ENCODE measurements around the gene CLPTM1.

CLPTM1 gene

GRCh38 chr19:44931541-44931940, 23.6 kb upstream of the CLPTM1 start:
- WGBS (ENCODE audit: extremely low coverage, insufficient coverage, insufficient read length) = no CpG with 5 or more reads among the region's 4 CpGs

GRCh38 chr19:44939668-44940067, 15.5 kb upstream of the CLPTM1 start:
- Histone ChIP-seq H2BK120ac (ENCODE audit: insufficient read depth, low read length, poor library complexity) (no peak overlapping the region), H3K23ac (ENCODE audit: low read length) (no peak overlapping the region), H4K8ac (ENCODE audit: low read depth, low read length) (no peak overlapping the region), H3K4me2 (ENCODE audit: low read length) (no peak overlapping the region), H4K12ac (ENCODE audit: low read depth, low read length) (no peak overlapping the region), H3K4ac (ENCODE audit: low read depth, low read length) (no peak overlapping the region), H3K27me3 (ENCODE audit: insufficient read depth, low read length) (no peaks in the 10 kb centered on the region), H2BK5ac (ENCODE audit: low read depth, low read length, poor library complexity) (no peak overlapping the region), H3K79me1 (ENCODE audit: low read length) (no peaks in the 10 kb centered on the region), H2BK12ac (ENCODE audit: low read length) (no peak overlapping the region), H2AK5ac (ENCODE audit: low read length) (no peak overlapping the region), H3K18ac (ENCODE audit: low read length) (no peak overlapping the region), H3K27ac (ENCODE audit: low read depth, low read length) (no peak overlapping the region), H3K14ac (ENCODE audit: low read length) (no peak overlapping the region), H3K36me3 (ENCODE audit: control insufficient read depth in 1 of 2, insufficient read depth in 2 of 2, low read length in 2 of 2) (no peaks in the 10 kb centered on the region), H3K9ac (ENCODE audit: low read length) (no peak overlapping the region), H2AFZ (ENCODE audit: insufficient read depth, low read length, poor library complexity) (no peak overlapping the region), H3K79me2 (ENCODE audit: control insufficient read depth, insufficient read depth, low read length, poor library complexity) (no peaks in the 10 kb centered on the region), H3K9me3 (ENCODE audit: insufficient read depth, low read depth, low read length) (no peaks in the 10 kb centered on the region), H3K4me1 (ENCODE audit: control insufficient read depth in 1 of 2, insufficient read depth in 2 of 2, low read length in 2 of 2) (no peaks in the 10 kb centered on the region), H4K91ac (ENCODE audit: low read depth, low read length) (no peak overlapping the region), H3K4me3 (ENCODE audit: low read depth, low read length) (no peak overlapping the region)
- no peak for DNase-seq
- no CpG with 5 or more reads among the region's 5 CpGs for WGBS (ENCODE audit: extremely low coverage, insufficient coverage, insufficient read length)

More at GRCh38 chr19:44931541-44931940, 23.6 kb upstream of the CLPTM1 start:
- Histone ChIP-seq H3K79me1 (ENCODE audit: low read length) (peaks cover 4% of the 10 kb centered on the region), H4K91ac (ENCODE audit: low read depth, low read length) (no peak overlapping the region), H3K27ac (ENCODE audit: low read depth, low read length) (no peak overlapping the region), H3K4me2 (ENCODE audit: low read length) (no peak overlapping the region), H3K4me3 (ENCODE audit: low read depth, low read length) (no peak overlapping the region), H3K18ac (ENCODE audit: low read length) (no peak overlapping the region), H2BK5ac (ENCODE audit: low read depth, low read length, poor library complexity) (no peak overlapping the region), H4K8ac (ENCODE audit: low read depth, low read length) (no peak overlapping the region), H3K4me1 (ENCODE audit: control insufficient read depth in 1 of 2, insufficient read depth in 2 of 2, low read length in 2 of 2) (no peaks in the 10 kb centered on the region), H2AFZ (ENCODE audit: insufficient read depth, low read length, poor library complexity) (no peak overlapping the region), H3K36me3 (ENCODE audit: control insufficient read depth in 1 of 2, insufficient read depth in 2 of 2, low read length in 2 of 2) (no peaks in the 10 kb centered on the region), H3K79me2 (ENCODE audit: control insufficient read depth, insufficient read depth, low read length, poor library complexity) (no peaks in the 10 kb centered on the region), H3K14ac (ENCODE audit: low read length) (no peak overlapping the region), H3K23ac (ENCODE audit: low read length) (no peak overlapping the region), H2BK12ac (ENCODE audit: low read length) (no peak overlapping the region), H3K9me3 (ENCODE audit: insufficient read depth, low read depth, low read length) (no peaks in the 10 kb centered on the region), H2BK120ac (ENCODE audit: insufficient read depth, low read length, poor library complexity) (no peak overlapping the region), H3K27me3 (ENCODE audit: insufficient read depth, low read length) (no peaks in the 10 kb centered on the region), H3K9ac (ENCODE audit: low read length) (no peak overlapping the region), H2AK5ac (ENCODE audit: low read length) (no peak overlapping the region), H3K4ac (ENCODE audit: low read depth, low read length) (no peak overlapping the region), H4K12ac (ENCODE audit: low read depth, low read length) (no peak overlapping the region)
- DNase-seq = no peak

- Histone ChIP-seq H4K8ac (ENCODE audit: low read depth, low read length) (no peak within 1 kb of the TSS), H3K9me3 (ENCODE audit: insufficient read depth, low read depth, low read length) (no peaks in the 10 kb centered on the region), H2AK5ac (ENCODE audit: low read length) (no peak within 1 kb of the TSS), H3K4me2 (ENCODE audit: low read length) (no peak within 1 kb of the TSS), H4K91ac (ENCODE audit: low read depth, low read length) (no peak within 1 kb of the TSS), H3K36me3 (ENCODE audit: control insufficient read depth in 1 of 2, insufficient read depth in 2 of 2, low read length in 2 of 2) (no peaks in the 10 kb centered on the region), H2AFZ (ENCODE audit: insufficient read depth, low read length, poor library complexity) (no peak within 1 kb of the TSS), H3K27ac (ENCODE audit: low read depth, low read length) (no peak within 1 kb of the TSS), H2BK12ac (ENCODE audit: low read length) (no peak within 1 kb of the TSS), H3K79me2 (ENCODE audit: control insufficient read depth, insufficient read depth, low read length, poor library complexity) (no peaks in the 10 kb centered on the region), H4K12ac (ENCODE audit: low read depth, low read length) (no peak within 1 kb of the TSS), H2BK120ac (ENCODE audit: insufficient read depth, low read length, poor library complexity) (no peak within 1 kb of the TSS), H3K4ac (ENCODE audit: low read depth, low read length) (no peak within 1 kb of the TSS), H3K9ac (ENCODE audit: low read length) (no peak within 1 kb of the TSS), H3K4me3 (ENCODE audit: low read depth, low read length) (no peak within 1 kb of the TSS), H3K79me1 (ENCODE audit: low read length) (no peaks in the 10 kb centered on the region), H3K4me1 (ENCODE audit: control insufficient read depth in 1 of 2, insufficient read depth in 2 of 2, low read length in 2 of 2) (no peaks in the 10 kb centered on the region), H2BK5ac (ENCODE audit: low read depth, low read length, poor library complexity) (no peak within 1 kb of the TSS), H3K27me3 (ENCODE audit: insufficient read depth, low read length) (no peaks in the 10 kb centered on the region), H3K14ac (ENCODE audit: low read length) (no peak within 1 kb of the TSS), H3K23ac (ENCODE audit: low read length) (no peak within 1 kb of the TSS), H3K18ac (ENCODE audit: low read length) (no peak within 1 kb of the TSS)
- WGBS (ENCODE audit: extremely low coverage, insufficient coverage, insufficient read length) = no CpG with 5 or more reads among the region's 14 CpGs
- no peak for DNase-seq
Measured at GRCh38 chr19:44942067-44942571, 13.1 kb upstream of the CLPTM1 start, which contains the start of gene APOC4. APOC4 (plus strand) TSS chr19:44942237; CDS start chr19:44942278, 41 bp downstream.

- Histone ChIP-seq H4K12ac (ENCODE audit: low read depth, low read length) (no peak overlapping the region), H2BK120ac (ENCODE audit: insufficient read depth, low read length, poor library complexity) (no peak overlapping the region), H3K14ac (ENCODE audit: low read length) (no peak overlapping the region), H3K27me3 (ENCODE audit: insufficient read depth, low read length) (no peaks in the 10 kb centered on the region), H3K79me1 (ENCODE audit: low read length) (no peaks in the 10 kb centered on the region), H2BK5ac (ENCODE audit: low read depth, low read length, poor library complexity) (no peak overlapping the region), H3K9me3 (ENCODE audit: insufficient read depth, low read depth, low read length) (no peaks in the 10 kb centered on the region), H2AK5ac (ENCODE audit: low read length) (no peak overlapping the region), H4K91ac (ENCODE audit: low read depth, low read length) (no peak overlapping the region), H3K9ac (ENCODE audit: low read length) (no peak overlapping the region), H2AFZ (ENCODE audit: insufficient read depth, low read length, poor library complexity) (no peak overlapping the region), H3K4me2 (ENCODE audit: low read length) (no peak overlapping the region), H3K27ac (ENCODE audit: low read depth, low read length) (no peak overlapping the region), H3K18ac (ENCODE audit: low read length) (no peak overlapping the region), H2BK12ac (ENCODE audit: low read length) (no peak overlapping the region), H3K36me3 (ENCODE audit: control insufficient read depth in 1 of 2, insufficient read depth in 2 of 2, low read length in 2 of 2) (no peaks in the 10 kb centered on the region), H3K23ac (ENCODE audit: low read length) (no peak overlapping the region), H3K4me3 (ENCODE audit: low read depth, low read length) (no peak overlapping the region), H3K4me1 (ENCODE audit: control insufficient read depth in 1 of 2, insufficient read depth in 2 of 2, low read length in 2 of 2) (no peaks in the 10 kb centered on the region), H4K8ac (ENCODE audit: low read depth, low read length) (no peak overlapping the region), H3K79me2 (ENCODE audit: control insufficient read depth, insufficient read depth, low read length, poor library complexity) (no peaks in the 10 kb centered on the region), H3K4ac (ENCODE audit: low read depth, low read length) (no peak overlapping the region)
- peak; percentile 45 to 52 for DNase-seq
- no CpG with 5 or more reads among the region's 10 CpGs for WGBS (ENCODE audit: extremely low coverage, insufficient coverage, insufficient read length)
Measured at GRCh38 chr19:44943801-44944249, 11.4 kb upstream of the CLPTM1 start.
